GM19463 (cell line): ENCODE data around the gene ANKS3.

ENCODE experiments used
- ATAC-seq: cut with Tn5 transposase; IDR thresholded peaks from one replicate; pipeline ENCODE4 v1.9.1; 2021; ENCODE audit warnings: mild to moderate bottlenecking, moderate library complexity; ENCODE audit not compliant: unreplicated experiment

The ANKS3 gene

DNA sequence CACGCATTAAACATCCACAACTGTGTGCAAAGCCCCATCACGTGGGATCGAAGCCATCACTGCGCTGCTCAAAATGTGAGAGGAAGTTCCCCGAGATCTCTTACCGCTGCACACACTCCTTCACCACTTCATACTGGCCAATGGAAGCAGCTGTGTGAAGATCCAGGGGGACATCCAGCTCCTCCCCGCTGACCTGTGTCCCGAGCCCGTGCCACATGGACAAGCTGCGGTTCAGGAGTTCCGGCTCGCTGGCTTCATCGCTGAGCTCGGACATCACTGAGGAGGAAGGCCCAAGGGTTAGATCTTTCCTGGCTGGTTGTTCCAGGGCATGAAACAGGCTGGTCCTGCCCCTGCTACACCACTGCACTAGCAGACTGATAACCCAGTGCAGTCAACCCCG is 4.2 kb downstream of the ANKS3 start:
- ATAC-seq: no peak

DNA sequence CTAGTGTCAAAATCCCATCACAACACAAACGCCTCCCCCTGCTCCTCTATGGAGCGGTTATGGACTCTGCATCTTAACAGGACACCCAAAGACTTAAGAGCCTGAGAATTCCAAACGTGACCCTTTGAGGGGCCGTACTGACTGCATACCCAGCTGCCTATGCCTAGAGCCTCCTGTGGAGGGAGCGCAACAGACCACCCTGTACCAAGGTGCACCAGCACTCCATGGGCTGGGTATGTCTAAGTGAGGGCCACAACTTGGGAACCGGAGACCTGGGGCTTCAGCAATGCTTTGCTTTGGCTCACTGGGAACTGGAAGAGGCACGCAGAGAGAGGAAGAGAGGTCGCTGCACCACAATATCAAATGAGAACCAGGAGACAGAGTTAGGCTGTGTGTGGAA is 5.4 kb downstream of the ANKS3 start:
- no peak for ATAC-seq

- ATAC-seq: no peak
Measured at GRCh38 chr16:4726616-4727015, 7.5 kb downstream of the ANKS3 start.

GRCh38 chr16:4724661-4725270 is 9.3 kb downstream of the ANKS3 start:
- ATAC-seq: no peak

DNA sequence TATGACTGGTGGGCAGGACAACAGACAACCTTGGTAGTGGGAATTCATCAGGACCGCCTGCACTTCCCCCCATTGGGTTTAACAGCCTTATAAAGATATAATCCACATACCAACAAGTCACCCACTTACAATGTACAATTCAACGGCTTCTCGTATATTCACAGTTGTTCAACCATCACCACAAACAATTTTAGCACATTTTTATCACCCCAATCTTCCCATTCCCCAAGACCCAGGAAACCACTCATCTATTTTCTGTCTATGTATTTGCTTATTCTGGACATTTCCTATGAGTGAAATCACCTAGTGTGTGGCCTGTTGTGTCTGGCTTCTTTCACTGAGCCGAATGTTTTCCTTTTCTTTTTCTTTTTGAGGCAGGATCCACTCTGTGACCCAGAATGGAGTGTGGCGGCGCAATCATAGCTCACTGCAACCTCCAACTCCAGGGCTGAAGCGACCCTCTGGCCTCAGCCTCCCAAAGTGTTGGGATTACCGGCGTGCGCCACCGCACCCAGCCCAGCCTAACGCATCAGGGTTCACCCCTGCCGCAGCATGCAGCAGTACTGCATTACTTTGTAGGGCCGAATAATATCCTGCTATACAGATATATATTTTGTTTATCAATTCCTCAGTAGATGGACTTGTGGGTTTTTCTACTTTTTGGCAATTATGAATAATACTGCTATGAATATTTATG is 10.9 kb downstream of the ANKS3 start:
- no peak for ATAC-seq

GRCh38 chr16:4718466-4718865 is 15.6 kb downstream of the ANKS3 start:
- no peak for ATAC-seq

DNA sequence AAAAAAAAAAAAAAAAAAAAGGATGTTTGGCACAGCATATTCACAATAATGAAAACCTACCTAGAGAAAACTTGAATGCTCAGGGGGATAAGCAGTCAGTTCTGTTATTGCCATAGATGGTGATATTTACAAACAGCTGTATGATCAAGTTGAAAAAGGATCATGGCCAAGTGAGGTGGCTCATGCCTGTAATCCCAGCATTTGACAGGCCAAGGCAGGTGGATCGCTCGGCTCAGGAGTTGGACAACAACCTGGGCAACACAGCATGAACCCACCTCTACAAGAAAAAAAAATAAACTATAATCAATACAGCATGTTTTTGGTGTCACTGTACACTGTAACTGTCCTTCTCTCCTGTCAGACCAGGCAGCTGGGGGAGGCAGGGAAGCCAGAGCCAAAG is 19.1 kb downstream of the ANKS3 start:
- no peak for ATAC-seq

GRCh38 chr16:4713663-4714501 is 20.2 kb downstream of the ANKS3 start:
- no peak for ATAC-seq

DNA sequence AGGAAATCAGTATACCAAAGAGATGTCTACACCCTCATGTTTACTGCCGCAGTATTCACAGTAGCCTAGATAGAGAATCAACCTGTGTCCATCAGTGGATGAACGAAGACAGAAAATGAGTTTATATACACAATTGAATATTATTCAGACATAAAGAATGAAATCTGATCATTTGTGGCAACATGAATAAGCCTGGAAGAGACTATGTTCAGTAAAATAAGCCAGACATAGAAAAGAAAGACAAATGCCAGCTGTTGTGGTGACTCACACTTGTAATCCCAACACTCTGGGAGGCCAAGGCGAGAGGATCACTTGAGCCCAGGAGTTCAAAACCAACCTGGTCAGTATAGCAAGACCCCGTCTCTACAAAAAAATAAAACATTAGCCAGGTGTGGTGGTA is 24.6 kb downstream of the ANKS3 start:
- no peak for ATAC-seq

- no peak for ATAC-seq
Measured at GRCh38 chr16:4706871-4707270, 27.2 kb downstream of the ANKS3 start.

GRCh38 chr16:4704913-4705312 is 29.2 kb downstream of the ANKS3 start:
- no peak for ATAC-seq

GRCh38 chr16:4704491-4704890 is 29.6 kb downstream of the ANKS3 start:
- ATAC-seq: no peak

DNA sequence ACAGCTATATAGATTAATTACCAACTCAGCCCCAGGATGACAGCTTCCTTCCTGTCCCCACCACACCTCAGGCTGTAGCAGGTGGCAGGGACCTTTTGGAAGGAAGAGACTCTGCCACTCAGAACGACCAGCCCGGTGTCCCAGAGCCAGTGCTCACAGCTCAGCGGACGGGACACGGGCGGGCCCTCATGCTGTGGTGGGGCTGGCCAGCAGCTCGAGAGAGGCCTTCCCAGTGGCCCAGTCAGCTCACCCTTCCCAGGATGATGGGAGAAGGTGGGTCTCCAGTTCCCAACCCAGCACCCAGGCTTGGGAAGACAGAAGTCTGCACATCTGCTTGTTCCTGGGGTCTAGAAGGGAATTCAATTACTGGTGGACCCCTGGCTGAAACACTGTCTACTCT is 30.2 kb downstream of the ANKS3 start:
- no peak for ATAC-seq

DNA sequence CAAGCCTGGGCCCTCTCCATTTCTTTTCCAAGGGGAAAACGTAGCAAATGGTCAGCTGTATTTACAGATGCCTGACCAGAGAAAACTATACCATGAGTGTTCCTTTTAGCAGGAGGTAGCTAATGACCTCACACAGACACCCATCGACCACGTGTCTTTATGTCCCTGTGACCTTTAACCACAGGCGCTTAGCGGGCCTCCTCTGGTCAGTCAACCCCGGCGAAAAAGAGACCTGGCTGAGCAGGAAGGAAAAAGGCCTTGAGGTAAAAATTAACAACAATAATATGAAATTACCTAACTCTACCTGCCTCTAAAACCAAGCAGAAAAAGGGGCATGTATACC is 31.6 kb downstream of the ANKS3 start:
- ATAC-seq: no peak

GRCh38 chr16:4701791-4702465 is 32.1 kb downstream of the ANKS3 start:
- no peak for ATAC-seq

DNA sequence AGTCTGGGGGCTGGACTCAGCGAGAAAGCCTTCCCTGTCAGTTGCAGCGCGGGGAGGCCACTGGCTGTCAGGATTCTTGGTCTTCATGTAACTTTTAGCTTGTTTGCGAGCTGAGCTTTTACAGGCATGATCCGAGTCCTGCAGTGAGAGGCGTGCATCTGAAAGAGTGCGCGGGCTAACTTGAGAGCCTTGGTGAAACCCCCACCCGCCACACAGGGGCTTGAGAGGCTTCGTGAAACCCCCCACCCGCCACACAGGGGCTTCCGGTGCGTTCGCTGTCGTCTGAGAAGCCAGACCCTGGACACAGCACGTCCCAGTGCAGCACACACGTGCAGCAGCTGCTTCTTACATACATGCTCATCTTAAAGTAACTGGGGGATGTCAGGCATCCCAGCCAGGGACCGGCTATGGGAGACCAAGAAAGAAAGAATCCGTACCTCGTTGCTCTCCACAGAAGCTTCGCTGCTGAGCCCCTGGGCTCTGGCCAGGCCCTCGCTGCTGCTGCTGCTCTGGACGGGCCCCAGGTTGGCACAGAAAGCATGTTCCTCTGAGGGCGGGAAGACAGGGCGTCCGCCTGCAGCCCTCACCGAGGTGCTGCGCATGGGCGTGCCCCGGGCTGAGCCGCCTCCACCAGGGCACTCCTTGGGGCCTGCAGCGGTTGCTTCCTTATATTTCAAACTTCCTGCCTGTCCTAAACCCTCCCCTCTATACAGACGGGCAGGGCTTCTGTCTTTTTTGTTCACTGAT is 32.9 kb downstream of the ANKS3 start:
- no peak for ATAC-seq

GRCh38 chr16:4700380-4700996 is 33.6 kb downstream of the ANKS3 start:
- no peak for ATAC-seq

GRCh38 chr16:4699046-4699556 is 35.0 kb downstream of the ANKS3 start:
- ATAC-seq: no peak

- ATAC-seq: no peak
Measured at GRCh38 chr16:4698321-4699045, 35.6 kb downstream of the ANKS3 start.
